Coronary artery (tissue), 2 donors: Measurements from ENCODE around the gene TTYH3.

ENCODE experiments used
- DNase-seq: peaks from one replicate; pipeline ENCODE4 v3.0.0-alpha.2; 2017; ENCODE audit warnings: low spot score
- H3K27ac ChIP-seq, 2 donors: fragments of 200-600 bp; sonication (generic); one replicate each; pipeline ENCODE4 v1.5.1; 2016 to 2019
- H3K4me3 ChIP-seq: fragments of 200-600 bp; sonication (generic); 2 replicates; pipeline ENCODE4 v1.5.1; 2016; ENCODE audit warnings: mild to moderate bottlenecking, moderate library complexity
- TF ChIP-seq, protein P1 (sequence below): fragments of 200-600 bp; sonication (generic); IDR thresholded peaks from one replicate; pipeline ENCODE4 v1.5.1; 2019; ENCODE audit warnings: antibody characterized with exemption

Gene TTYH3

DNA sequence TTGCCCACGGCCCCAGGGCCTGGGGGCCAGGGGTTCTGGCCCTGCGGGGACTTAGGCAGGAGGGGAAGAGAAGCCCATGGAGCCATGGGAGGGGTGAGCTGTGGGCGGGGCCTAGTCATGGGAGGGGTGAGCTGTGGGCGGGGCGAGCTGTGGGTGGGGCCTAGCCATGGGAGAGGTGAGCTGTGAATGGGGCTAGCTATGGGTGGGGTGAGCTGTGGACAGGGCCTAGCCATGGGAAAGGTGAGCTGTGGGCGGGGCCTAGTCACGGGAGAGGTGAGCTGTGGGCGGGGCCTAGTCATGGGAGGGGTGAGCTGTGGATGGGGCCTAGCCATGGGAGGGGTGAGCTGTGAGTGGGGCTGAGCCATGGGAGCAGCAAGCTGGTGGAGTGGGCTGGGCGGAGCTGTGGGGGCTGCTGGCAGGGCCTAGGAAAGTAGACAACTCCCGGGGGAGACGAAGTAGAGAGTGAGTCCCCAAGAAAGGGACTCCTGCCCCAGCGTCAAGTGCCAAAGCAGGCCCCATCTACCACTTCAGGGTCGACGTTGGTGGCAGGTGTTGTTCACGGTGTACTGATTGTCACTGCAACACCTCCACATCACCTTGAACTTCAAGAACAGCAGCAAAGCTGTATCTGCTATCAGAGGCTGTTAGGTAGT, 19.2 kb upstream of the TTYH3 start:
- TF ChIP-seq, protein P1, sequence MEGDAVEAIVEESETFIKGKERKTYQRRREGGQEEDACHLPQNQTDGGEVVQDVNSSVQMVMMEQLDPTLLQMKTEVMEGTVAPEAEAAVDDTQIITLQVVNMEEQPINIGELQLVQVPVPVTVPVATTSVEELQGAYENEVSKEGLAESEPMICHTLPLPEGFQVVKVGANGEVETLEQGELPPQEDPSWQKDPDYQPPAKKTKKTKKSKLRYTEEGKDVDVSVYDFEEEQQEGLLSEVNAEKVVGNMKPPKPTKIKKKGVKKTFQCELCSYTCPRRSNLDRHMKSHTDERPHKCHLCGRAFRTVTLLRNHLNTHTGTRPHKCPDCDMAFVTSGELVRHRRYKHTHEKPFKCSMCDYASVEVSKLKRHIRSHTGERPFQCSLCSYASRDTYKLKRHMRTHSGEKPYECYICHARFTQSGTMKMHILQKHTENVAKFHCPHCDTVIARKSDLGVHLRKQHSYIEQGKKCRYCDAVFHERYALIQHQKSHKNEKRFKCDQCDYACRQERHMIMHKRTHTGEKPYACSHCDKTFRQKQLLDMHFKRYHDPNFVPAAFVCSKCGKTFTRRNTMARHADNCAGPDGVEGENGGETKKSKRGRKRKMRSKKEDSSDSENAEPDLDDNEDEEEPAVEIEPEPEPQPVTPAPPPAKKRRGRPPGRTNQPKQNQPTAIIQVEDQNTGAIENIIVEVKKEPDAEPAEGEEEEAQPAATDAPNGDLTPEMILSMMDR: no peak
- H3K27ac ChIP-seq: peak overlapping the region; percentile 86 to 90
- H3K4me3 ChIP-seq: no peak overlapping the region
- no peak for DNase-seq

DNA sequence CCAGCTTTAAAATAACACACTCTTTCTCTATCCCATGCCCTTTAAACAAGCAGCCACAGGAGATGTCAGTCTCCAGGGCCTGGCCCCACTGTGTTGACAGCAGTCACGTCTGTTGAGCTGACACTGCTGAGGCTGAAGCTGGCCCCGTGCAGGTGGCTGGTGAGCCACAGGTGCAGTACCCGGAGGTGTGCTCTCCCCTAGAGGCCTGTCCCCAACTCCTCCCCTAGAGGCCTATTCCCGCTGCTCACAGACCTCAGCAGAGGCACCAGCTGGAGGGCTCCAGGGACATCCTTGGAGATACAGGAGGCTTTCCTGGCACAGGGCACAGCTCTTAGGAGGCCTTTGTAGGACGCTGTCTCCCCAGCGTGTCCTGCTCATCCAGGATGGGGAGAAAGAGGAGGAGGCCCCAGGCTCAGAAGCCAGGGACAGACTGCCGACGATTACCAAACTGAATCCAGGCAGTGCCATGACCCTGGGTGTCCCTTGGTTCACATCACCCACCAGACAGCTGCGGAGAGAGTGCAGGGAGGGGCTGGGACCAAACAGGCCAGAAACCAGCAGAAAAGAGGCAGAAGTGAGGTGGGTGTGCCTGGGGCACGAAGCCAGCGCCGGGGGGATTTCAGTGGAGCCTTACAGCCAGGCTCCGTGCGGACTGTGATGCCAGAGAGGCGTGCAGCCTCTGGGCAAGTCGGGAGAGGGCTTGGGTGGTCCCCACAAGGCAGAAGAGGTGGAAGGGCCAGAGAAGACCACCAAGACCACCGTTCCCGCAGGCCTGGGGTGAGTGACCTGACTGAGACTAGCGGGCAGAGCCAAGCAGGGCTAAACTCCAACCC, 18.5 kb upstream of the TTYH3 start:
- peak overlapping the region; percentile 86 to 90 for H3K27ac ChIP-seq
- no peak for DNase-seq
- TF ChIP-seq, protein P1: no peak
- peak overlapping the region; percentile 32 for H3K4me3 ChIP-seq

DNA sequence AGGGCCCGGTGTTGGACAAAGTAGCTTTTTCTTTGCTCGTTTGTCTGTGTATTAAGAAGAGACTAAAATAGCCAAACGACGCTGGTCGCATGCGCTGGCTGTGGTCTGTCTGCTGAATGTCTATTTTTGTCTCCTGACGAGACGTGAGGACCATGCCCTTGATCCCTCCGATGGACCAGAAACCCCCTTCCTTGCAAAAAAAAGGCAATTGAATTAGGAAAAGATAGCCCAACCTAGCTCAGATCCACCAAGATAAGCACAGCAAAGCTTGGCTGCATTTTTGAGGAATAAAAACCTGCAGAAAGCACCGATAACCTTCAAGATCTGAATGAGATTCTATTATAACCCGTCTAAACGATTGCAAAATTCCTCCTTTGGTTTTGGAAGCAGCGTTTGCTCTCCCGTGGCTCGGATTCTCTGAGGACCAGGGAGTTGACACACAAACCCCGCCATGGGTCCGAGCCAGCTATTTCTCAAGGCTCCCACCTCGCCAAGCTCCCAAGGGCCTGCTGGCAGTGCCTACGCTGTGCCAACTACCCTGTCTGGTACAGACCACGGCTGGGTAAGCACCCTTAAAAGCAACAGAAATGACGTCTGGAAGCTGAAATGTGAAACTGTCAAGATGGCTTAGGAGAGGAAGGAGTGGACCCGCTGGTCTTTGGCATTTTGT, 17.7 kb upstream of the TTYH3 start:
- DNase-seq: peak; percentile 97
- TF ChIP-seq, protein P1: no peak
- peak overlapping the region; percentile 86 to 90 for H3K27ac ChIP-seq
- H3K4me3 ChIP-seq: peak overlapping the region; percentile 32

DNA sequence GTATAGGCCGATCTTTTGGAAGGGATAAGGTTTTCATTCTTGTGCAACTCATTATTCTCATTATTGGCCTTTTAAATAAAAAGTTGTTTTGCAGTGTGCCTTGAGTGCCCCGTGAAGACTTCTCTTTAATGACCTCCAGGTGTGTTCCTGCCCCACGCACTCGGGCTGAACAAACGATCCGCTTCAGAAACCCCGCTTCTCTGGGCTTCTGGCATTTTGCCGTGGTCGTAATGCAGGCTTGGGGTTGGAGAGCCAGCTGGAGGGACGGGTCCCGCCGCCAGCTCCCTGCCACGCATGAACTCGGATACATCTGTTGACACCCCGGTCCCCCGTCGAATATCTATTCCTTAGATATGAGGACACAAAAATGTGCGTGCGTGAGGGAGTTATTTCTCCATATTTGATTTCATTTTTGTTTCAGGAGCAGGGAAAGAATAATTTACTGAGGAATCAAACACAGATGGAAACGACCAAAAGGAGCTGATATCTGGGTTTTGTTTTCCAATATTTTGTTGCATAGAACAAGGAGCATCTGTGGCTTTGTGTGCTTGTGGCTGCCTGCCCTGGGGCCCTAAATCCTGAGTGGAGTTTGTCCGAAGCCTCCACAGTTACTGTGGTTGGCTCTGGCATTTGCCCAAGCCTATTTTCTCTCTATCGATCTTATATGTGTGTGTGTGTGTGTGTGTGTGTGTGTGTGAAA, 17.0 kb upstream of the TTYH3 start:
- DNase-seq: no peak
- Histone ChIP-seq H3K27ac (peak overlapping the region; percentile 86 to 90), H3K4me3 (peak overlapping the region; percentile 32)

DNA sequence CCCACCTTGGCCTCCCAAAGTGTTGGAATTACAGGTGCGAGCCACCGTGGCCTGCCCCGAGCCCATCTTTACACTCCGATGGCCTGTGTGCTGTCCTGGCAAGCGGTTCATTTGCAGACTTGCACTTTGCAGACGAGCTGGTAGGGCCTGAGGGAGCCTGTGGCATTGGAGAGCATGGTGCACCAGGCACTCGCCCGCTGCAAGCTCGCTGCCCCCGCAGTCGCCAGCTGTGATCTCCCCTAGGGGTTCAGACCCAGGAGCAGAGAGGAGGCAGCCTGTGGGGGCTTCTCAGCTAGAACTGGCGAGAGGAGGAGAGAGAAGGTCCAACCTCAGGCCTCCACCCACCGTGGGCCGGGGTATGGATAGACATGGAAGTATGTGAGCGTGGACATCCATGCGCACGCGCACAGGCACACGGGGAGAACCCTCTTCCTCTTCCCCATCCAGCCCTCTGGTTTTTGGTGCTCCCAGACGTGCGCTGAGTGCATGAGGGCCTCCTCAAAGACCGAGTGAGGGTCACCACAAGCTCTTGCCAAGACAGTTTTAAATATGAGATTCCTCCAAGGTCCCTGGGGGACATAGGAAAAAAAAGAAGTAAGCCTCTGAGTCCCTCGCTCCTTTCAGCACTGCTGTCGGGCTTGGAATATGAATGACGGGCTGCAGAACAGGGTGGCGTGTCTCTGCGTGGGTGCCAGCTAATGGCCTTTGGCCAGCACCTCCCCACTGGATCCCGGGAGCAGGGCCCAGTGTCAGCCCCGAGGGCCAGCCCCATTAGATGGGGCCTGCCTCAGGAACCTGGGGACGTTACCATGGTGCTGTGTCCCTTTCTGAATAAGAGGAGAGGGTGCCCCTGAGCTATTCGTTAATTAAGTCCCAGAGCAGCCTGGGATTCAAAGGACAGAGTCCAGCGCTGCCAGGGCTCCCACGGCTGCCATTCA, 15.1 kb upstream of the TTYH3 start:
- TF ChIP-seq, protein P1: no peak
- Histone ChIP-seq H3K4me3 (peak overlapping the region; percentile 49), H3K27ac (peak overlapping the region; percentile 5 to 53)
- DNase-seq: no peak

More for the DNA sequence above, 17.0 kb upstream of the TTYH3 start:
- TF ChIP-seq, protein P1: no peak
